Measurements from ENCODE around the gene GPR84.
A peak's percentile ranks its signal among the peaks of the same experiment; 100 is the strongest.

Gene GPR84

GRCh38 chr12:54376596-54376995 is 12.3 kb upstream of the GPR84 start:
- Histone ChIP-seq H3K27ac (peak overlapping the region; percentile 0 to 25), H3K4me1 (peaks cover 0 to 31% (median 19%) of the 10 kb centered on the region in 4 donors), H3K27me3 (no peaks in the 10 kb centered on the region), H3K36me3 (peaks cover 0 to 18% (median 12%) of the 10 kb centered on the region in 3 donors), H3K9me3 (no peaks in the 10 kb centered on the region), H3K4me3 (no peak overlapping the region)
- intact Hi-C loops (cut with DNase I; ENCODE audit: low total_unique reads): no loop called here
- no peak for TF ChIP-seq CTCF (IDR thresholded peaks at IDR 0.05)
- DNase-seq: peak in 1 of 2 donors; percentile 78

GRCh38 chr12:54375259-54375579 is 10.9 kb upstream of the GPR84 start:
- no peak overlapping the region for H3K4me3 ChIP-seq
- H3K27me3 ChIP-seq: no peaks in the 10 kb centered on the region
- TF ChIP-seq CTCF (IDR thresholded peaks at IDR 0.05): no peak
- H3K4me1 ChIP-seq: peaks cover under 1 to 44% (median 27%) of the 10 kb centered on the region in 4 donors
- no peaks in the 10 kb centered on the region for H3K9me3 ChIP-seq
- intact Hi-C loops (cut with DNase I; ENCODE audit: low total_unique reads): no loop called here
- H3K27ac ChIP-seq: no peak overlapping the region
- DNase-seq: no peak
- peaks cover 0 to 18% (median 12%) of the 10 kb centered on the region in 3 donors for H3K36me3 ChIP-seq

GRCh38 chr12:54374562-54375258 is 10.4 kb upstream of the GPR84 start:
- Histone ChIP-seq H3K9me3 (no peaks in the 10 kb centered on the region), H3K4me1 (peaks cover 6 to 49% (median 30%) of the 10 kb centered on the region in 4 donors), H3K27me3 (no peaks in the 10 kb centered on the region), H3K4me3 (no peak overlapping the region), H3K36me3 (peaks cover 0 to 18% (median 12%) of the 10 kb centered on the region in 3 donors), H3K27ac (no peak overlapping the region)
- no peak for DNase-seq
- intact Hi-C loops (cut with DNase I; ENCODE audit: low total_unique reads): no loop called here
- no peak for TF ChIP-seq CTCF (IDR thresholded peaks at IDR 0.05)

- Histone ChIP-seq H3K36me3 (peaks cover 0 to 18% (median 12%) of the 10 kb centered on the region in 3 donors), H3K4me1 (peaks cover 6 to 53% (median 34%) of the 10 kb centered on the region in 4 donors), H3K27me3 (no peaks in the 10 kb centered on the region), H3K4me3 (no peak overlapping the region), H3K9me3 (no peaks in the 10 kb centered on the region), H3K27ac (no peak overlapping the region)
- no peak for DNase-seq
- TF ChIP-seq CTCF (IDR thresholded peaks at IDR 0.05): no peak
- intact Hi-C loops (cut with DNase I; ENCODE audit: low total_unique reads): no loop called here
Measured at GRCh38 chr12:54373649-54374561, 9.6 kb upstream of the GPR84 start.

- Histone ChIP-seq H3K4me1 (peaks cover 6 to 51% (median 36%) of the 10 kb centered on the region in 4 donors), H3K27ac (peak overlapping the region; percentile 34 to 40)
Measured at GRCh38 chr12:54372113-54372806, 8.0 kb upstream of the GPR84 start.

More at GRCh38 chr12:54372113-54372806, 8.0 kb upstream of the GPR84 start:
- Histone ChIP-seq H3K36me3 (peaks cover 0 to 18% (median 12%) of the 10 kb centered on the region in 3 donors), H3K27me3 (no peaks in the 10 kb centered on the region), H3K9me3 (no peaks in the 10 kb centered on the region), H3K4me3 (no peak overlapping the region)
- intact Hi-C loops (cut with DNase I; ENCODE audit: low total_unique reads): no loop called here
- no peak for TF ChIP-seq CTCF (IDR thresholded peaks at IDR 0.05)
- DNase-seq: no peak
